Activated CD4-positive, alpha-beta T cell treated with anti-CD3 and anti-CD28 coated beads for 36 hours (primary cell): ENCODE results near the gene GLYATL3. TPM values are rescaled to one million over a fixed set of nuclear protein-coding genes. Genes with fewer than 3 reads are reported as not detected.

Experiments
- ATAC-seq: fragments of 200-7000 bp; cut with Tn5 transposase; one replicate; pipeline ENCODE4 v1.10.0; 2021; ENCODE audit warnings: mild to moderate bottlenecking, moderate library complexity
- CTCF ChIA-PET: fragments of 350-600 bp; sonication (Branson Sonifier 250); formaldehyde crosslinking; loops from one replicate; lab custom pipeline; 2021; ENCODE audit warnings: antibody characterized with exemption; lab: Charles Lee
- POLR2A ChIA-PET: fragments of 350-600 bp; sonication (Branson Sonifier 250); formaldehyde crosslinking; loops from one replicate; lab custom pipeline; 2021; ENCODE audit warnings: antibody characterized with exemption, inconsistent platforms; lab: Charles Lee
- DNase-seq: peaks from one replicate; pipeline ENCODE4 v3.0.0-alpha.2; 2020
- H3K27ac Mint-ChIP-seq: one replicate; pipeline ENCODE4 v1.8.0; 2021; ENCODE audit warnings: mixed read lengths
- H3K27me3 Mint-ChIP-seq: one replicate; pipeline ENCODE4 v1.8.0; 2021; ENCODE audit warnings: mixed read lengths
- H3K36me3 Mint-ChIP-seq: one replicate; pipeline ENCODE4 v1.8.0; 2021; ENCODE audit warnings: low read depth, mixed read lengths
- H3K4me1 Mint-ChIP-seq: one replicate; pipeline ENCODE4 v1.8.0; 2021; ENCODE audit warnings: mixed read lengths
- H3K4me3 Mint-ChIP-seq: one replicate; pipeline ENCODE4 v1.8.0; 2021; ENCODE audit warnings: mild to moderate bottlenecking, moderate library complexity, mixed read lengths
- H3K9me3 Mint-ChIP-seq: one replicate; pipeline ENCODE4 v1.8.0; 2021; ENCODE audit warnings: low read depth, mixed read lengths
- intact Hi-C, 2 experiments: fragments of 100-400 bp; cut with DNase I in 1 of 2; cut with micrococcal nuclease in 1 of 2; formaldehyde crosslinking; loops; one replicate each; pipeline versions ENCODE4 v1.14.2 to v1.15.1; 2022 to 2024; cut with DNase I, micrococcal nuclease
- total RNA-seq, 2 experiments: library from RNA; stranded (reverse); gene quantifications; one replicate each; pipeline ENCODE4 v1.2.3, GENCODE V29; 2021

GLYATL3 gene
- total RNA-seq, 2 experiments from 2014 or later, result not detected

DNA sequence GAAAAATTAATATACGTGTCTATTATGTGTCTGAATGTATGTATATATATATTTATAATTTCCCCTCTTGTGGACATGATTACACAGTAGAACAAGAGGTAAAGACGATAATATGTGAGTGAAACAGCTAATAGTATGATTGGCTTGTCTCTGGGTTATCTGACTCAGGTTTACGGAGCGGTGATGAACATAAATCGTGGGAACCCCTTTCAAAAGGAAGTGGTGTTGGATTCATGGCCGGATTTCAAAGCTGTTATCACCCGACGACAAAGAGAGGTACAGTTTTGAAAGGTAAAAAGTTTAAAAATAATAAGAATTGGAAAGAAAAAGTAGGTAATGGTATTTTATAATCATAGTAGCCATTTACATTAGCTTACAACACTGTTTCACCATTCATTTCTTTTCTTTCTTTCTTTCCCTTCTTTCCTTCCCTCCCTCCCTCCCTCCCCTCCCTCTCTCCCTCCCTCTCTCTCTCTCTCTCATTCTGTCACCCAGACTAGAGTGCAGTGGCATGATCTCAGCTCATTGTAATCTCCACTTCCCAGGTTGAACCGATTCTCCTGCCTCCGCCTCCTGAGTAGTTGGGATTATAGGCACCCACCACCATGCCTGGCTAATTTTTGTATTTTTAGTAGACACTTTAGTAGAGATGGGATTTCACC lies 15.9 kb downstream of the GLYATL3 start:
- ChIA-PET POLR2A (no interaction called here), CTCF (no interaction called here)
- intact Hi-C loops, result no loop called here
- DNase-seq (no peak), ATAC-seq (no peak)
- no peaks in the 10 kb centered on the region for H3K36me3 Mint-ChIP-seq
- no peaks in the 10 kb centered on the region for H3K4me1 Mint-ChIP-seq
- H3K9me3 Mint-ChIP-seq, result no peaks in the 10 kb centered on the region
- H3K27ac Mint-ChIP-seq, result no peak overlapping the region
- peaks cover 9% of the 10 kb centered on the region for H3K27me3 Mint-ChIP-seq
- H3K4me3 Mint-ChIP-seq, result no peak overlapping the region

DNA sequence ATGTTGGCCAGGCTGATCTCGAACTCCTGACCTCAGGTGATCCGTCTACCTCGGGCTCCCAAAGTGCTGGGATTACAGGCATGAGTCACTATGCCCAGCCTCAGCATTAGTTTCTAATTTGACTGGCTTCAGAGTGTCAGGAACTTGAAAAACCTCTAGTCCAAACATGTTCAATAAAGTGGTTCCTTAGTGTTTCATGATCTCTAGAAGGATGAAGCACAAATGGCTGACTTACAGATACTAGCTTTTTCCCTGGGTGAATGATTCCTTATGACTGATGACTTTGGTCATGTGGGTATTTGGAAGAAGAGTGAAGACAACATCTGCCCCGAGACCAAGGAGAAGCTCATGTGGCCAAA lies 16.4 kb downstream of the GLYATL3 start:
- Mint-ChIP-seq H3K4me3 (no peak overlapping the region), H3K9me3 (no peaks in the 10 kb centered on the region), H3K4me1 (no peaks in the 10 kb centered on the region), H3K27me3 (peaks cover 9% of the 10 kb centered on the region), H3K27ac (no peak overlapping the region), H3K36me3 (no peaks in the 10 kb centered on the region)
- intact Hi-C loops, result no loop called here
- POLR2A ChIA-PET, result no interaction called here
- no peak for ATAC-seq
- CTCF ChIA-PET, result no interaction called here
- DNase-seq, result no peak

GRCh38 chr6:49517919-49518318 lies 18.2 kb downstream of the GLYATL3 start:
- Mint-ChIP-seq H3K4me1 (no peaks in the 10 kb centered on the region), H3K27me3 (peaks cover 7% of the 10 kb centered on the region), H3K36me3 (no peaks in the 10 kb centered on the region), H3K4me3 (no peak overlapping the region), H3K27ac (no peak overlapping the region), H3K9me3 (no peaks in the 10 kb centered on the region)
- intact Hi-C loops, result no loop called here
- ATAC-seq, result no peak
- ChIA-PET POLR2A (no interaction called here), CTCF (no interaction called here)
- DNase-seq, result no peak

- Mint-ChIP-seq H3K27me3 (no peaks in the 10 kb centered on the region), H3K4me3 (no peak overlapping the region), H3K27ac (no peak overlapping the region), H3K9me3 (no peaks in the 10 kb centered on the region), H3K4me1 (no peaks in the 10 kb centered on the region), H3K36me3 (no peaks in the 10 kb centered on the region)
- CTCF ChIA-PET, result interaction anchor here (0.6 to 1.1 kb wide), 2 partner anchors 14 to 1766 kb away, joined by 3 read pairs; no protein-coding TSS in a partner anchor
- ATAC-seq (no peak), DNase-seq (no peak)
- POLR2A ChIA-PET, result no interaction called here
- intact Hi-C loops, result no loop called here
Observed at GRCh38 chr6:49519660-49520059, 19.9 kb downstream of the GLYATL3 start.

DNA sequence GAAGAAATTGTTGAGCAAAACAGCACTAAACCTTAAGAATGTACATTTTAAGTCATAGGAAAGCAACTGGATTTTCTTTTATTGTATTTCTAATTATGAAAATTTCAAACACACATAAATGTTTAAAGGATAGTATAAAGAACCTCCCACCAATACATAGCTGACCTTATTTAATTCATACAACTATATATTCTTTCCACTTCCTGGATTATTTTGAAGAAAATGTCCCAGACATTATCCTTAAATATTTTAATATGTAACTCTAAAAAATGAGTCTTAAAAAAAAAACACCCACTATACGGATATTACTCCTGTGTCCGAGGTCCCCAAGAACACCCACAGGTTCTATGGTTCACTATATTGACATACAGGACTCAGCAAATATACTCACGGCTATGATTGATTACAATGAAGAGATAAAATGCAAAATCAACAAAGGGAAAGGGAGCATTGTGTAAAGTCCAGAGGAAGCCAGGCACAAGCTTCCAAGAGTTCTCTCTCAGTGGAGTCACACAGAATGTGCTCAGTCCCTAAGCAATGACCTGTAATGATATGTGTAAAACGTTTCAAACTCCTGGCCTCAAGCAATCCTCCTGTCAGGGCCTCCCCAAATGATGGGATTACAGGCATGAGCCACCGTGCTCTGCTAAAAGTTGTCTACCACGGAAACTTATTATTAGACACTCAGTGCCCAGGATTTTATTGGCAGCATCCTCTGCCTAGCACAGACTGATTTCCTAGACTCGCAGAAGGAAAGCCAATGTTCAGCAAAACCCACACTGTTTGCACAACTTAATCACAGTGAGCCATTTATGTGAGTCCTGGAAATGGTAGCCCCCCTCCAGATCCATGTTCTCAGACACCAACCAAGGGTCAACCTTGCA lies 23.2 kb downstream of the GLYATL3 start:
- H3K36me3 Mint-ChIP-seq, result no peaks in the 10 kb centered on the region
- no peak overlapping the region for H3K4me3 Mint-ChIP-seq
- intact Hi-C loops, result no loop called here
- DNase-seq (no peak), ATAC-seq (no peak)
- H3K27ac Mint-ChIP-seq, result no peak overlapping the region
- H3K27me3 Mint-ChIP-seq, result peaks cover 2% of the 10 kb centered on the region
- ChIA-PET CTCF (interaction anchor here (1.0 to 1.5 kb wide), 2 partner anchors 9 to 11 kb away, joined by 3 to 4 read pairs; no protein-coding TSS in a partner anchor), POLR2A (no interaction called here)
- no peaks in the 10 kb centered on the region for H3K9me3 Mint-ChIP-seq
- H3K4me1 Mint-ChIP-seq, result no peaks in the 10 kb centered on the region

DNA sequence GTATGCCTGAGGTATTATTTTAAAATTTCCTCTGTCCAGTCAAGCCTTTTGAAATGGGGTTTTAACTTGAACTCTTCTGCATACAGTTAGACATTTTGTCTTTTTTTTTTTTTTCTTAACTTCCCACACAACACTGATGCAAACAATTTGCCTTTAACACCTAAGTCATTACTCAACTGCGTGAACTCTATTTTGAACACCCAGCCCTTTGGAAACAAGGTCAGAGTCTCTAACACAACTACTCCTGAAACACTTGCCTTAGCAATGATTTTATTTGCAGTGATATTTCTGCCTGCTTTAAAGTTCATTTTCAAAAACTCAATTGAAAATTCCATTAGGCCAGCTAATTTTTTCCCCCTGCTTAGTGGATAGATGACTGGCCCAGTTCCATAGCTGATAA lies 24.2 kb downstream of the GLYATL3 start:
- Mint-ChIP-seq H3K36me3 (no peaks in the 10 kb centered on the region), H3K27ac (no peak overlapping the region), H3K9me3 (no peaks in the 10 kb centered on the region), H3K27me3 (peaks cover 3% of the 10 kb centered on the region), H3K4me3 (no peak overlapping the region), H3K4me1 (no peaks in the 10 kb centered on the region)
- ChIA-PET CTCF (interaction anchor here (1.0 to 1.5 kb wide), 2 partner anchors 8 to 10 kb away, joined by 3 to 4 read pairs; no protein-coding TSS in a partner anchor), POLR2A (no interaction called here)
- DNase-seq, result no peak
- no peak for ATAC-seq
- intact Hi-C loops, result no loop called here

GRCh38 chr6:49524541-49524940 lies 24.8 kb downstream of the GLYATL3 start:
- CTCF ChIA-PET, result no interaction called here
- H3K4me1 Mint-ChIP-seq, result no peaks in the 10 kb centered on the region
- H3K36me3 Mint-ChIP-seq, result no peaks in the 10 kb centered on the region
- POLR2A ChIA-PET, result no interaction called here
- no peaks in the 10 kb centered on the region for H3K9me3 Mint-ChIP-seq
- no peak overlapping the region for H3K4me3 Mint-ChIP-seq
- peaks cover 5% of the 10 kb centered on the region for H3K27me3 Mint-ChIP-seq
- ATAC-seq, result no peak
- intact Hi-C loops, result no loop called here
- no peak overlapping the region for H3K27ac Mint-ChIP-seq
- no peak for DNase-seq

GRCh38 chr6:49526598-49526997 lies 26.9 kb downstream of the GLYATL3 start:
- intact Hi-C loops, result no loop called here
- DNase-seq, result no peak
- H3K27ac Mint-ChIP-seq, result no peak overlapping the region
- no peaks in the 10 kb centered on the region for H3K4me1 Mint-ChIP-seq
- no peak for ATAC-seq
- peaks cover 8% of the 10 kb centered on the region for H3K27me3 Mint-ChIP-seq
- CTCF ChIA-PET, result no interaction called here
- POLR2A ChIA-PET, result no interaction called here
- no peaks in the 10 kb centered on the region for H3K36me3 Mint-ChIP-seq
- H3K4me3 Mint-ChIP-seq, result no peak overlapping the region
- H3K9me3 Mint-ChIP-seq, result no peaks in the 10 kb centered on the region

- DNase-seq (no peak), ATAC-seq (no peak)
- Mint-ChIP-seq H3K27me3 (peaks cover 12% of the 10 kb centered on the region), H3K4me3 (no peak overlapping the region), H3K9me3 (no peaks in the 10 kb centered on the region), H3K36me3 (no peaks in the 10 kb centered on the region), H3K27ac (no peak overlapping the region), H3K4me1 (peaks cover 2% of the 10 kb centered on the region)
- intact Hi-C loops, result no loop called here
- ChIA-PET POLR2A (no interaction called here), CTCF (no interaction called here)
Observed at GRCh38 chr6:49527320-49527719, 27.6 kb downstream of the GLYATL3 start.

- CTCF ChIA-PET, result no interaction called here
- POLR2A ChIA-PET, result no interaction called here
- H3K9me3 Mint-ChIP-seq, result no peaks in the 10 kb centered on the region
- DNase-seq (no peak), ATAC-seq (no peak)
- H3K36me3 Mint-ChIP-seq, result no peaks in the 10 kb centered on the region
- H3K27me3 Mint-ChIP-seq, result peaks cover 12% of the 10 kb centered on the region
- H3K27ac Mint-ChIP-seq, result no peak overlapping the region
- H3K4me1 Mint-ChIP-seq, result peaks cover 2% of the 10 kb centered on the region
- intact Hi-C loops, result no loop called here
- no peak overlapping the region for H3K4me3 Mint-ChIP-seq
Observed at GRCh38 chr6:49528571-49528970, 28.8 kb downstream of the GLYATL3 start.

DNA sequence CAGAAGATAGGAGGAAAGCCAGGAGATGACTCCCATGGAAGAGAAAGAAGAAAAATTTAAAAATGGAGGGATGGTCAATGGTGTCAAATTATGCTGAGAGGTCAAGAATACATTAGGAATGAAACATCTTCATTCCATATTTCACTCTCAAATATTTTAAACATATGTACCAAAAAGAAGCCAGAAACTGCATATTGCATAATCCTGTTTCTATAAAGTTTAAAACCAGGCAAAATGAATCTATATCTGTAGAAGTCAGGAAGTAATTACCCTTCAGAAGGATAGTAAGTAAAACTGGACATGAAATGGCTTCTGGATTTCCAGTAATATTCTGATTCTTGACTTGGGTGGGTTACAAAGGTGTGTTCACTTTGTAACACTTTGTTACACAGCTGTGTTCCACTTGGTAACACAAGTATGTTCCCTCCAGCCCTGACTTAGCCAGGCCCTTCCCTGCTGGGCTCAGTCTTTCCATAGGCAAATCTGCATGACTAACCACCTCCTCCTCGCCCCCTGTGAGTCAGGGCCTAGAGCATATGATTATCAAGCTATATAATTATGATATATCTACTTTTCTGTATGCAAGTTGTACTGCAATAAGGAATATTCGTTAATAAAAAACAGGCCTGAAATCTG lies 30.5 kb downstream of the GLYATL3 start:
- Mint-ChIP-seq H3K4me1 (peaks cover 2% of the 10 kb centered on the region), H3K27me3 (peaks cover 12% of the 10 kb centered on the region), H3K27ac (no peak overlapping the region), H3K4me3 (no peak overlapping the region), H3K9me3 (no peaks in the 10 kb centered on the region), H3K36me3 (no peaks in the 10 kb centered on the region)
- ChIA-PET CTCF (interaction anchor here (0.8 to 3.7 kb wide), 2 partner anchors 76 to 80 kb away, joined by 3 to 26 read pairs; no protein-coding TSS in a partner anchor), POLR2A (no interaction called here)
- ATAC-seq (no peak), DNase-seq (no peak)
- intact Hi-C loops, result no loop called here
